Calu3 (cell line): ENCODE results near the gene CDH4. TPM values are rescaled to one million over a fixed set of nuclear protein-coding genes. Genes with fewer than 3 reads are reported as not detected.

Experiments used
- BruUV-seq: library from RNA; stranded (reverse); fragments of 400-500 nt; replicated peaks from 2 replicates; lab custom pipeline; 2021; lab: Mats Ljungman, UMichigan
- CTCF ChIA-PET: fragments of 300-600 bp; sonication (Branson Sonifier 250); formaldehyde crosslinking; loops from one replicate; lab custom pipeline; 2022; ENCODE audit warnings: antibody characterized with exemption; lab: Charles Lee
- DNase-seq: peaks from one replicate; pipeline ENCODE4 v3.0.0; 2022
- H3K27ac Mint-ChIP-seq: one replicate; pipeline ENCODE4 v1.8.0; 2022; ENCODE audit warnings: mixed read lengths; ENCODE audit not compliant: unreplicated experiment
- H3K27me3 Mint-ChIP-seq: one replicate; pipeline ENCODE4 v1.8.0; 2022; ENCODE audit warnings: mixed read lengths; ENCODE audit not compliant: unreplicated experiment
- H3K36me3 Mint-ChIP-seq: one replicate; pipeline ENCODE4 v1.8.0; 2022; ENCODE audit warnings: mild to moderate bottlenecking, moderate library complexity, mixed read lengths; ENCODE audit not compliant: insufficient read depth, unreplicated experiment
- H3K4me1 Mint-ChIP-seq: one replicate; pipeline ENCODE4 v1.8.0; 2022; ENCODE audit warnings: mild to moderate bottlenecking, low read depth, mixed read lengths; ENCODE audit not compliant: unreplicated experiment
- H3K4me3 Mint-ChIP-seq: one replicate; pipeline ENCODE4 v1.8.0; 2022; ENCODE audit warnings: mild to moderate bottlenecking, low read depth, moderate library complexity, mixed read lengths; ENCODE audit not compliant: unreplicated experiment
- H3K9me3 Mint-ChIP-seq: one replicate; pipeline ENCODE4 v1.8.0; 2022; ENCODE audit warnings: low read depth, mixed read lengths; ENCODE audit not compliant: unreplicated experiment
- intact Hi-C: fragments of 100-400 bp; cut with micrococcal nuclease; formaldehyde crosslinking; loops from one replicate; pipeline ENCODE4 v1.10.0; 2022; ENCODE audit not compliant: unreplicated experiment
- total RNA-seq: library from RNA; stranded (reverse); gene quantifications from 2 replicates; pipeline ENCODE4 v1.2.3, GENCODE V29; 2022
- TF ChIP-seq, protein P1 (sequence below): fragments of 200-600 bp; IDR thresholded peaks from one replicate; pipeline ENCODE4 v1.8.0; 2022; ENCODE audit warnings: antibody characterized with exemption; ENCODE audit not compliant: unreplicated experiment

CDH4 gene
- total RNA-seq, 1 experiment from 2014 or later, result not detected

DNA sequence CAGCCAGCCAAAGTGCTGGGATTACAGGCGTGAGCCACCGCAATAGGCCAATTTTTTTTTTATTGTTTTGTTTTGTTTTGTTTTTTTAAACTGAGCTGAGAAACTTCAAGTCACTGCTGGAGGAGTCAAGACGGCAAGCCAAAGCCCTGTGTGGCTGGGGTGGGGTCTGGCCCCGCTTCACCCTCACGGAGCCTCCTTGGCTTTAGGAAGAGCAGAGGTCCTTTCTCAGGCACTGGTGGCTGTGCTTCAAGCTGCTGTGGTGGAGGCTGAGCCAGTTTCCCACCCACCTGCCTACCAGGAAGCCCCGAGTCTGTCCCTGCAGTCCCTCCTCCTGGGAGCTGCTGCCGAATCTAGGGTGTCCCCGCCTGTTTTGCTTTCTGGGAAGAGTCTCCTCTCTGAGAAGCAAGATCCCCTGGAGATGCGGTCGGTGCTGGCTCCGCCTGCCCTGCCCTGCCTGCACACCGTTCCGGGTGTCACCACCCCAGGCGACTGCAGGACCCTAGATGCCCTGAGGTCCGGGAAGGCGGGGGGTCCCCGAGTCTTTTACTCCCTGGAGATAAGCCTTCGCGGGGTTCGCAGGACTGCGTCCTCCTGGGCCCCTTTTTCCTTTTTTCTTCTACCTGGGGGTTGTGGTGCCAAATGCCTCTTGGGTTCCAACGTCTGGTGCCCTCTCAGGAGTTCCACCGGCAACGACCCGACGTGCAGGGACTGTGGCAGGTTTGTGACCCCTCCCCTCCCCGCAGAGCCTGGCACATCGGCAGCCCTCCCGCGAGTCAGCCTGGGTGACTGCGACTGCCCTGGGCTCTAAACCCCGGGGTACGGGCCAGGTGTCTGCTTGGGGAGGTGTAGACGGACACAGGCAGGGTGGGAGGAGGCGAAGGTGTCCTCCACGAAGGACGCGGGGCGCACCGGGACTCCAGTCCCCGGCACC, 712.9 kb downstream of the CDH4 start:
- no TSS peak for BruUV-seq
- no peak overlapping the region for H3K4me3 Mint-ChIP-seq
- DNase-seq, result no peak
- H3K36me3 Mint-ChIP-seq, result peaks cover 18% of the 10 kb centered on the region
- TF ChIP-seq, protein P1, sequence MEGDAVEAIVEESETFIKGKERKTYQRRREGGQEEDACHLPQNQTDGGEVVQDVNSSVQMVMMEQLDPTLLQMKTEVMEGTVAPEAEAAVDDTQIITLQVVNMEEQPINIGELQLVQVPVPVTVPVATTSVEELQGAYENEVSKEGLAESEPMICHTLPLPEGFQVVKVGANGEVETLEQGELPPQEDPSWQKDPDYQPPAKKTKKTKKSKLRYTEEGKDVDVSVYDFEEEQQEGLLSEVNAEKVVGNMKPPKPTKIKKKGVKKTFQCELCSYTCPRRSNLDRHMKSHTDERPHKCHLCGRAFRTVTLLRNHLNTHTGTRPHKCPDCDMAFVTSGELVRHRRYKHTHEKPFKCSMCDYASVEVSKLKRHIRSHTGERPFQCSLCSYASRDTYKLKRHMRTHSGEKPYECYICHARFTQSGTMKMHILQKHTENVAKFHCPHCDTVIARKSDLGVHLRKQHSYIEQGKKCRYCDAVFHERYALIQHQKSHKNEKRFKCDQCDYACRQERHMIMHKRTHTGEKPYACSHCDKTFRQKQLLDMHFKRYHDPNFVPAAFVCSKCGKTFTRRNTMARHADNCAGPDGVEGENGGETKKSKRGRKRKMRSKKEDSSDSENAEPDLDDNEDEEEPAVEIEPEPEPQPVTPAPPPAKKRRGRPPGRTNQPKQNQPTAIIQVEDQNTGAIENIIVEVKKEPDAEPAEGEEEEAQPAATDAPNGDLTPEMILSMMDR, result no peak
- intact Hi-C loops, result no loop called here
- CTCF ChIA-PET, result no interaction called here
- no peaks in the 10 kb centered on the region for H3K27me3 Mint-ChIP-seq
- no peak overlapping the region for H3K27ac Mint-ChIP-seq
- H3K9me3 Mint-ChIP-seq, result no peaks in the 10 kb centered on the region
- no peaks in the 10 kb centered on the region for H3K4me1 Mint-ChIP-seq

DNA sequence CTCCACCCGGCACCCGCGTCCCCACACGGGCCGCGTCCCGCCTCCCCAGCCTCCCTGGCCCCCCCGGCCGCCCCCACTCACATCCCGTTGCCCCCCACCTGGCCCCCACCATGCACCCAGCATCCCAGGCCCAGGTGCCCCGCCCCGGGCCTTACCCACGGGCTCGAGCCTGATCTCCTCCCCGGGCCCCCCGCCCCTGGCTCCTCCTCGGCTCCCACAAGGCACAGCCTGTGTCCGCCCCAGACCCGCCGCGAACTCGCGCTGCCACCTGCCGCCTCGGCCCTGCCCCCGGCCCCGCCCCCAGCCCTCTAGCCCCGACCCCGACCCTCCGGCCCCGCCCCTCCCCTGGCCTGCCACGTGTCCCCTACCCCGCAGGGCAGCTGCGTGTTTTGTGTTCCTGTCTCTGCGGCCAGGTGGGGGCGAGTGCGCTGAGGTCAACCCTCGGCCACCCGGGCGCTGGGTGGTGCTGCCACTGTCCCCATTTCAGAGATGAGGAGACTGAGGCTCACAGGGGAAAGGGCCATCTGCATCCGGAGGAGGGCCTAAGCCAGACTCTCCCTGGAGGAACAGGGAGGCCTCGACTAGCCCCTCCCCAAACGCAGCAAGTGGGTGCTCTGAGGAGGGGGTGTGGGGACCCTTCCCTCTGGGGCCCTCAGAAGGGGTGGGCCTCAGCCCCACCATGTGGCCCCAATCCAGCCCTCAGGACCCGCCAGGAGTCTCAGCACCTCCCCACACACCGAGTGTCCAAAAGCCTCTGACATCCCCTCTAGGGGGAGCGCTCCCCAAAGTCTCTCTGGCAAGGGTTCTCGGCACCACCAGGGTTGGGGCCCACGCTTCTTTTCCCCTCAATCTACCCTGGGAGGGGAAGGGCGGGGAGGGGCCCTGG, 713.8 kb downstream of the CDH4 start:
- intact Hi-C loops, result no loop called here
- no peak overlapping the region for H3K4me3 Mint-ChIP-seq
- DNase-seq, result no peak
- H3K27me3 Mint-ChIP-seq, result no peaks in the 10 kb centered on the region
- H3K27ac Mint-ChIP-seq, result no peak overlapping the region
- TF ChIP-seq, protein P1, result no peak
- H3K36me3 Mint-ChIP-seq, result peaks cover 18% of the 10 kb centered on the region
- no peaks in the 10 kb centered on the region for H3K4me1 Mint-ChIP-seq
- CTCF ChIA-PET, result no interaction called here
- H3K9me3 Mint-ChIP-seq, result no peaks in the 10 kb centered on the region
- no TSS peak for BruUV-seq

DNA sequence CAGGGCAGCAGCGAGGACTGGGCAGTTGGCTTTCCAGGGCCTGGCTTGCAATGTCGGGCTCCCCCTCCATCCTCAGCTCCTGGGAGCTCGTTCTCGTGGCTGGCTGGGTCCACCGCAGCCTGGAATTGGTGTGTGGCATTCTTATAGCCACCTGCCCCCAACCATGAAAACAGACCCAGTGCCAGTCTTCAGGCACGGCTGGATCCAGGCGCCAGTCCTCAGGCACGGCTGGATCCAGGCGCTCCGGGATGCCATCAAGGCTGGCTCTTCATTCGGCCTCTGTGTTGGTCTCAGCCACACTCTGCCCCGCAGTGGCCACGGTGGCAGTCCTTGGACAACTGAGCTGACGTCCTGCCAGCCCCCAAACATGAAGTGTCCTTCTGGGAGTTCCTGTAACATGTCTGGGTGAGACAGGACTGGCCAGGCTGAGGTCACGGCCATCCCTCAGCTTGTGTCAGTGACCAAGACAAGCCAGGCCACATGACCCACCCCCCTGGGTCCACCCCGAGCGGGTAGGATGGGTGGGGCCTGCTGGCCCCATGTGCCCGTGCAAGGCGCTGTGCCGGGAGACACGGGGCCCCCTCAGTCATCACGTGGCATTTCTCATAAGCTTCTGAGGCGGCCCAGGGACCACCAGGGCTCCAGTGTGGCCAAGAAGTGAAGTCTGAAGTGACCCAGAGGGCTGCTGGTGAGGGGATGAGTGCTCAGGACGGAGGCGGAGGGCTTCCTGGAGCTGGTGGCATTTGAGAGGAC, 714.6 kb downstream of the CDH4 start:
- TF ChIP-seq, protein P1, result no peak
- CTCF ChIA-PET, result interaction anchor here (0.7 kb wide), 1 partner anchor 16 kb away, joined by 4 read pairs; no protein-coding TSS in a partner anchor
- DNase-seq, result no peak
- Mint-ChIP-seq H3K27me3 (no peaks in the 10 kb centered on the region), H3K4me1 (no peaks in the 10 kb centered on the region), H3K4me3 (no peak overlapping the region), H3K9me3 (no peaks in the 10 kb centered on the region), H3K27ac (no peak overlapping the region), H3K36me3 (peaks cover 18% of the 10 kb centered on the region)
- BruUV-seq, result no TSS peak
- intact Hi-C loops, result no loop called here

DNA sequence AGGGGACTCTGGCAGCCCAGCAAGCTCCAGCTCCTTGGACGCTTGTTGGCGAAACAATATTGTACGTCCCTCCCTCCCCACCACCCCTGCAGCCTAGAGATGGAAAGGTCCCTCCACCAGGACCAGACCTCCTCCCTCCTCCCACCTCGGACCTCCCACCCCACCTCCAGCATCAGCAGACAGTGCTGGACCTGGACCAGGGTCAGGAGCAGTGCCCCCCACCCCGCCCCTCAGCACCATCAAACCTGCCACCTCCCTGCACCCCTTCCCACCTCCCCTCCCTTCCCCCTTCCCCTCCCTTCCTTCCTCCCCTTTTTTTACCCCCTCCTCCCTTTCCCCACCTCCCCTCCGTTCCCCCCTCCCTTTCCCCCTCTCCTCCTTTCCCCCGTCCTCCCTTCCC, 715.2 kb downstream of the CDH4 start:
- no peak for DNase-seq
- H3K36me3 Mint-ChIP-seq, result peaks cover 18% of the 10 kb centered on the region
- BruUV-seq, result no TSS peak

More for the DNA sequence above, 715.2 kb downstream of the CDH4 start:
- TF ChIP-seq, protein P1, result no peak
- Mint-ChIP-seq H3K27ac (no peak overlapping the region), H3K9me3 (no peaks in the 10 kb centered on the region), H3K27me3 (no peaks in the 10 kb centered on the region), H3K4me1 (no peaks in the 10 kb centered on the region), H3K4me3 (no peak overlapping the region)
- CTCF ChIA-PET, result interaction anchor here (0.7 kb wide), 1 partner anchor 16 kb away, joined by 4 read pairs; no protein-coding TSS in a partner anchor
- intact Hi-C loops, result no loop called here
